K562 (cell line): ENCODE results near the gene SLC2A4RG. TPM values are rescaled to one million over a fixed set of nuclear protein-coding genes. Genes with fewer than 3 reads are reported as not detected.

Experiments used
- CHCHD3 ChIP-seq: fragments of 250-450 bp; sonication (Bioruptor Pico); IDR thresholded peaks from 2 replicates; pipeline ENCODE4 v2.1.2; 2022; ENCODE audit warnings: mild to moderate bottlenecking
- E2F3 ChIP-seq: fragments of 250-450 bp; sonication (Bioruptor Pico); IDR thresholded peaks from 2 replicates; pipeline ENCODE4 v1.4.0; 2020; ENCODE audit warnings: mild to moderate bottlenecking
- ESRRB ChIP-seq: fragments of 250-450 bp; sonication (Bioruptor Pico); IDR thresholded peaks from 2 replicates; pipeline ENCODE4 v1.5.0; 2020; ENCODE audit warnings: mild to moderate bottlenecking, moderate library complexity, borderline replicate concordance
- HDGF ChIP-seq: fragments of 450-650 bp; IDR thresholded peaks from 2 replicates; pipeline ENCODE4 v1.6.1; 2016
- MGA ChIP-seq: fragments of 450-650 bp; IDR thresholded peaks from 2 replicates; pipeline ENCODE4 v1.6.1; 2016; ENCODE audit warnings: mild to moderate bottlenecking, moderate library complexity
- NFIX ChIP-seq: fragments of 250-450 bp; sonication (Bioruptor Pico); IDR thresholded peaks from 2 replicates; pipeline ENCODE4 v1.4.0; 2020; ENCODE audit warnings: low read depth, mild to moderate bottlenecking, moderate library complexity
- PHB2 ChIP-seq: fragments of 450-650 bp; IDR thresholded peaks from 2 replicates; pipeline ENCODE4 v1.6.1; 2017; ENCODE audit warnings: low read depth
- POLR2A ChIP-seq: fragments of 450-650 bp; conservative IDR thresholded peaks from 2 replicates; pipeline ENCODE4 v1.6.1; 2016
- PTRF ChIP-seq: fragments of 450-650 bp; IDR thresholded peaks from 2 replicates; pipeline ENCODE4 v1.6.1; 2016; ENCODE audit warnings: mild to moderate bottlenecking, missing genetic modification characterization, missing compliant biosample characterization
- PYGO2 ChIP-seq: fragments of 450-650 bp; IDR thresholded peaks from 2 replicates; pipeline ENCODE4 v1.6.1; 2016; ENCODE audit warnings: mild to moderate bottlenecking, missing genetic modification characterization, moderate library complexity, missing compliant biosample characterization
- SNIP1 ChIP-seq: fragments of 450-650 bp; IDR thresholded peaks from 2 replicates; pipeline ENCODE4 v1.7.1; 2017; ENCODE audit warnings: low read depth, mild to moderate bottlenecking
- SRSF3 ChIP-seq: fragments of 200-400 bp; formaldehyde crosslinking; IDR thresholded peaks from 2 replicates; pipeline ENCODE4 v1.6.1; 2016; ENCODE audit warnings: mild to moderate bottlenecking, low read length, moderate library complexity; ENCODE audit not compliant: insufficient read depth
- WHSC1 ChIP-seq: IDR thresholded peaks from one replicate; pipeline ENCODE4 v1.6.1; 2012; ENCODE audit warnings: low read length, control low read depth, inconsistent platforms
- ZSCAN32 ChIP-seq: fragments of 450-650 bp; formaldehyde crosslinking; IDR thresholded peaks from 2 replicates; pipeline ENCODE4 v1.4.0; 2020; ENCODE audit warnings: mild to moderate bottlenecking, moderate library complexity
- polyA plus RNA-seq, 8 experiments: library from polyadenylated mRNA; depleted of rRNA in 4 of 8; stranded (reverse) in 5 of 8; unstranded in 3 of 8; fragments of >200 nt; fragmentation: Nextera tagmentation in 2 of 8; fragmentation: Illumina TruSeq in 1 of 8; extraction: Ambion mirVana in 2 of 8; extraction: Trizol in 1 of 8; gene quantifications; 2 replicates each; pipeline versions ENCODE4 v1.2.1 to v1.2.3, GENCODE V29; 2011 to 2014; ENCODE audit warnings: inconsistent platforms in 1 of 8, missing spikeins in 1 of 8
- total RNA-seq, 7 experiments: library from RNA; depleted of rRNA in 6 of 7; stranded (reverse); fragments of >200 nt in 6 of 7; fragmentation: Illumina TruSeq in 2 of 7; extraction: Trizol in 2 of 7; gene quantifications; 2 replicates each; pipeline versions ENCODE4 v1.2.1 to v1.2.3, GENCODE V29; 2011 to 2021; ENCODE audit warnings: low replicate concordance in 1 of 7
- TF ChIP-seq, protein P1 (sequence below): fragments of 450-650 bp; IDR thresholded peaks from 2 replicates; pipeline ENCODE4 v1.6.1; 2018; ENCODE audit not compliant: partially characterized antibody

The SLC2A4RG gene
- total and polyA plus RNA-seq, 9 of the 15 experiments (the other 6 are each of a cell fraction or from before 2014, with no cell fraction given), result 0.34 to 97.3 (median 26.5) TPM

DNA sequence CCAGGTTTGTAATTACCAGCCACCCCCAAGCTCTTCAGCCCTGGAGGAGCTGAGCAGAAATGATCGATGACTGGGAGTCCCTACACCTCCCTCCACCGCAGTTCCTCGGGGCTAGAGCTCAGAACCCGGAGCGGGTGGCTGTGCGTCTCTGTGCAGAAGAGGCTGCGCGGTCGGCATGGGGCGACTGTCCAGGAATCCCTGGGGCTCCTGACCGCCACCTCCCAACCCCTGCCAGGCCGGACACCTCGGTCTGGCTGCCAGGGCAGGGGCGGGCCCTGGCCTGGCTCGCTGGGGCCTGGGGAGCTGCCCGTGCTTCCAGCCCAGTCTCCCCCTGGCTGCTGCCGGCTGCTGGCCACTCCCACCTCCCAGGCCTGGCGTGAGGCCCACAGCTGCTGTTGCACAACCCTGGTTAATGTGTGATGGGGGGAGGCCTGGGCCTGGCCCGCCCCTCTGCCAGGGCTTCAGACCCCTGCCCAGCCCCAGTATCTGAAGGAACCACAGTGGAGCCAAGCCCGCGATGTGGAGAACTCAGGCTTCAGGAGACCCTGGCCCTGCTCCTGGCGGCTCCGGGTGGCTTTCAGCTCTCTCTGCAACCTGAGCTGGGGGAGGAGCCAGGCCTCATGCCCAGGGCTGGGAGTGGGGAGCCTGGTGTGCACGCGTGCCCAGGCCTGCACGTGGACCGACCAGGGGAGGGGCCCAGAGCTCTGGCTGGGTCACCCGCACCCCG is 1.2 kb downstream of the SLC2A4RG start (continued):
- no peak for TF ChIP-seq MGA
- no peak for TF ChIP-seq PTRF (tag)
- no peak for TF ChIP-seq ZSCAN32 (CRISPR knock-in tag)
- TF ChIP-seq SRSF3, result no peak
- TF ChIP-seq, protein P1, sequence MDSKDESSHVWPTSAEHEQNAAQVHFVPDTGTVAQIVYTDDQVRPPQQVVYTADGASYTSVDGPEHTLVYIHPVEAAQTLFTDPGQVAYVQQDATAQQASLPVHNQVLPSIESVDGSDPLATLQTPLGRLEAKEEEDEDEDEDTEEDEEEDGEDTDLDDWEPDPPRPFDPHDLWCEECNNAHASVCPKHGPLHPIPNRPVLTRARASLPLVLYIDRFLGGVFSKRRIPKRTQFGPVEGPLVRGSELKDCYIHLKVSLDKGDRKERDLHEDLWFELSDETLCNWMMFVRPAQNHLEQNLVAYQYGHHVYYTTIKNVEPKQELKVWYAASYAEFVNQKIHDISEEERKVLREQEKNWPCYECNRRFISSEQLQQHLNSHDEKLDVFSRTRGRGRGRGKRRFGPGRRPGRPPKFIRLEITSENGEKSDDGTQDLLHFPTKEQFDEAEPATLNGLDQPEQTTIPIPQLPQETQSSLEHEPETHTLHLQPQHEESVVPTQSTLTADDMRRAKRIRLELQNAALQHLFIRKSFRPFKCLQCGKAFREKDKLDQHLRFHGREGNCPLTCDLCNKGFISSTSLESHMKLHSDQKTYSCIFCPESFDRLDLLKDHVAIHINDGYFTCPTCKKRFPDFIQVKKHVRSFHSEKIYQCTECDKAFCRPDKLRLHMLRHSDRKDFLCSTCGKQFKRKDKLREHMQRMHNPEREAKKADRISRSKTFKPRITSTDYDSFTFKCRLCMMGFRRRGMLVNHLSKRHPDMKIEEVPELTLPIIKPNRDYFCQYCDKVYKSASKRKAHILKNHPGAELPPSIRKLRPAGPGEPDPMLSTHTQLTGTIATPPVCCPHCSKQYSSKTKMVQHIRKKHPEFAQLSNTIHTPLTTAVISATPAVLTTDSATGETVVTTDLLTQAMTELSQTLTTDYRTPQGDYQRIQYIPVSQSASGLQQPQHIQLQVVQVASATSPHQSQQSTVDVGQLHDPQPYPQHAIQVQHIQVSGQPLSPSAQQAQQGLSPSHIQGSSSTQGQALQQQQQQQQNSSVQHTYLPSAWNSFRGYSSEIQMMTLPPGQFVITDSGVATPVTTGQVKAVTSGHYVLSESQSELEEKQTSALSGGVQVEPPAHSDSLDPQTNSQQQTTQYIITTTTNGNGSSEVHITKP, result no peak
- TF ChIP-seq E2F3 (CRISPR knock-in tag), result no peak
- TF ChIP-seq PYGO2 (tag), result no peak
- no peak for TF ChIP-seq WHSC1
- no peak; the same call in 1 of the 2 replicates for TF ChIP-seq NFIX (CRISPR knock-in tag)
- TF ChIP-seq SNIP1, result no peak
- TF ChIP-seq POLR2A, result peak; percentile 62
- TF ChIP-seq PHB2, result no peak
- no peak for TF ChIP-seq ESRRB (CRISPR knock-in tag)
- no peak for TF ChIP-seq CHCHD3 (CRISPR knock-in tag)
- TF ChIP-seq HDGF, result peak; percentile 72; the same call in 1 of the 2 replicates
